ENCODE data around the gene DLL4. TPM values are rescaled to one million over a fixed set of nuclear protein-coding genes. Genes with fewer than 3 reads are reported as not detected.
"Not testable (repeated sequence)": the region's sequence is repeated elsewhere in the genome, so short reads cannot be mapped to it uniquely, and the experiment has no call there.

Gene DLL4
- total and polyA plus RNA-seq, 10 donors: 1.2 to 26.3 (median 10.2) TPM

GRCh38 chr15:40960151-40960885 is 31.2 kb downstream of the DLL4 start:
- peak; percentile 51 for DNase-seq
- Histone ChIP-seq H3K27me3 (replicated peaks in 1 of 7) (no peaks in the 10 kb centered on the region), H3K27ac (peak overlapping the region in 3 of 8 donors; percentile 12 to 54 (median 12)), H3K4me3 (no peak overlapping the region), H3K9me3 (no peaks in the 10 kb centered on the region), H3K4me1 (peaks cover 0 to 18% (median 8%) of the 10 kb centered on the region in 6 donors), H3K36me3 (no peaks in the 10 kb centered on the region)
- no peak for TF ChIP-seq CTCF (IDR thresholded peaks at IDR 0.05 in 8 of 11, conservative IDR thresholded peaks at IDR 0.05 in 3 of 11)
- TF ChIP-seq POLR2A (IDR thresholded peaks at IDR 0.05): no peak
- no peak for TF ChIP-seq POLR2AphosphoS5 (IDR thresholded peaks at IDR 0.05)
- intact Hi-C loops (cut with DNase I; ENCODE audit: low total_unique reads): no loop called here
- 86 to 96% (median 92%) methylated on average over 16 of the region's 16 CpGs for WGBS, 5 donors

- H3K27ac ChIP-seq: peak overlapping the region in 3 of 8 donors; percentile 12 to 54 (median 12)
Measured at GRCh38 chr15:40960925-40961324, 31.8 kb downstream of the DLL4 start.

GRCh38 chr15:40961740-40962139 is 32.6 kb downstream of the DLL4 start:
- H3K36me3 ChIP-seq; H3K4me3 ChIP-seq; intact Hi-C loops (cut with DNase I; ENCODE audit: low total_unique reads); DNase-seq; H3K27me3 ChIP-seq (replicated peaks in 1 of 7); H3K9me3 ChIP-seq; H3K27ac ChIP-seq: not testable (repeated sequence)
- peaks cover 0 to 25% (median 9%) of the 10 kb centered on the region in 6 donors for H3K4me1 ChIP-seq
- WGBS, 5 donors: 90 to 97% (median 92%) methylated on average over 15 to 25 of the region's 25 CpGs

More at GRCh38 chr15:40960925-40961324, 31.8 kb downstream of the DLL4 start:
- Histone ChIP-seq H3K36me3 (no peaks in the 10 kb centered on the region), H3K4me3 (no peak overlapping the region), H3K9me3 (no peaks in the 10 kb centered on the region), H3K4me1 (peaks cover 0 to 20% (median 9%) of the 10 kb centered on the region in 6 donors), H3K27me3 (replicated peaks in 1 of 7) (no peaks in the 10 kb centered on the region)
- WGBS, 5 donors: 69 to 74% (median 70%) methylated on average over 7 to 11 of the region's 11 CpGs
- TF ChIP-seq POLR2A (IDR thresholded peaks at IDR 0.05) (no peak), POLR2AphosphoS5 (IDR thresholded peaks at IDR 0.05) (peak in 2 of 3 donors; percentile 20 to 34)
- DNase-seq: peak; percentile 62
- intact Hi-C loops (cut with DNase I; ENCODE audit: low total_unique reads): no loop called here

- H3K27me3 ChIP-seq (replicated peaks in 1 of 7); intact Hi-C loops (cut with DNase I; ENCODE audit: low total_unique reads); H3K36me3 ChIP-seq; H3K4me3 ChIP-seq; DNase-seq; H3K27ac ChIP-seq; H3K9me3 ChIP-seq: not testable (repeated sequence)
- 93 to 98% (median 95%) methylated on average over 14 of the region's 14 CpGs for WGBS, 5 donors
- peaks cover 0 to 25% (median 9%) of the 10 kb centered on the region in 6 donors for H3K4me1 ChIP-seq
Measured at GRCh38 chr15:40962317-40962716, 33.2 kb downstream of the DLL4 start.

GRCh38 chr15:40963201-40963600 is 34.1 kb downstream of the DLL4 start:
- 90 to 93% (median 91%) methylated on average over 12 of the region's 12 CpGs for WGBS, 5 donors
- intact Hi-C loops (cut with DNase I; ENCODE audit: low total_unique reads): no loop called here
- Histone ChIP-seq H3K36me3 (no peaks in the 10 kb centered on the region), H3K9me3 (no peaks in the 10 kb centered on the region), H3K4me1 (peaks cover 0 to 25% (median 9%) of the 10 kb centered on the region in 6 donors), H3K27ac (no peak overlapping the region), H3K4me3 (no peak overlapping the region), H3K27me3 (replicated peaks in 1 of 7) (no peaks in the 10 kb centered on the region)
- DNase-seq: no peak
- TF ChIP-seq POLR2A (IDR thresholded peaks at IDR 0.05): no peak
- no peak for TF ChIP-seq CTCF (IDR thresholded peaks at IDR 0.05 in 8 of 11, conservative IDR thresholded peaks at IDR 0.05 in 3 of 11)
- no peak for TF ChIP-seq POLR2AphosphoS5 (IDR thresholded peaks at IDR 0.05)

Measured in spleen (tissue), 11 donors.